Stimulated activated CD4-positive, alpha-beta T cell treated with anti-CD3 and anti-CD28 coated beads, TNF-alpha, amount 100 ng/mL, for 4 hours (primary cell): Measurements from ENCODE around the gene ZMIZ1.

Experiments used
- DNase-seq, 3 experiments: peaks; one replicate each; pipeline ENCODE4 v3.0.0-alpha.2; 2020; ENCODE audit warnings: low read depth in 3 of 3

ZMIZ1 gene

GRCh38 chr10:79356104-79356503, 287.3 kb downstream of the ZMIZ1 start:
- no peak for DNase-seq

- no peak for DNase-seq
Measured at GRCh38 chr10:79357180-79357579, 288.4 kb downstream of the ZMIZ1 start.

GRCh38 chr10:79358811-79359210, 290.0 kb downstream of the ZMIZ1 start:
- no peak for DNase-seq

DNA sequence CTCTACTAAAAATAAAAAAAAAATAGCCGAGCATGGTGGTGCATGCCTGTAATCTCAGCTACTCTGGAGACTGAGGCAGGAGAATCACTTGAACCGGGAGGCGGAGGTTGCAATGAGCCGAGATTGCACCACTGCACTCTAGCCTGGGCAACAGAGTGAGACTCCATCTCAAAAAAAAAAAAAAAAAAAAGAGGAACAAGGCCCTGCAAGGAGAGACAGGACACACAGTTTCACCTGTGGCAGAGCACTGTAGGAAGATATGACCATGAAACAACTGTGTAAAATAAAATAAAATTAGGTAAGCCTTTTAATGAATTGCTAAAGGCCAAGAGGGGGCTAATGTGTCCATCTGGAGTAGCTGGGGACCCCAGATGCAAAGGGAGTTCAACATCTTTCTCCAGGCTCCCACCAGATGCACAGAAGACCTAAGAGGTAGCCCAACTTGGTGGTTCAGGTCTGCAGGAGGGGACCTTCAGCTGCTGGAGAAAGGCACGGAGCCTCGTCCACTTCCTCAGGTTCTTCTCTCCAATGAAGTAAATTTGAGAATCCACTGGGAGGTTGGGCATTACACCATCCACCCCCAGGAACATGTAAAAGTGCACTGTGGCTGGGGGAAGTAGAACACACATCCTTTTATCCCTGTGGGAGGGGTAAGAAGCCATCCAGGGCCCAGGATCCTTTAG, 291.2 kb downstream of the ZMIZ1 start:
- no peak for DNase-seq

GRCh38 chr10:79360499-79361342, 292.0 kb downstream of the ZMIZ1 start:
- no peak for DNase-seq

DNA sequence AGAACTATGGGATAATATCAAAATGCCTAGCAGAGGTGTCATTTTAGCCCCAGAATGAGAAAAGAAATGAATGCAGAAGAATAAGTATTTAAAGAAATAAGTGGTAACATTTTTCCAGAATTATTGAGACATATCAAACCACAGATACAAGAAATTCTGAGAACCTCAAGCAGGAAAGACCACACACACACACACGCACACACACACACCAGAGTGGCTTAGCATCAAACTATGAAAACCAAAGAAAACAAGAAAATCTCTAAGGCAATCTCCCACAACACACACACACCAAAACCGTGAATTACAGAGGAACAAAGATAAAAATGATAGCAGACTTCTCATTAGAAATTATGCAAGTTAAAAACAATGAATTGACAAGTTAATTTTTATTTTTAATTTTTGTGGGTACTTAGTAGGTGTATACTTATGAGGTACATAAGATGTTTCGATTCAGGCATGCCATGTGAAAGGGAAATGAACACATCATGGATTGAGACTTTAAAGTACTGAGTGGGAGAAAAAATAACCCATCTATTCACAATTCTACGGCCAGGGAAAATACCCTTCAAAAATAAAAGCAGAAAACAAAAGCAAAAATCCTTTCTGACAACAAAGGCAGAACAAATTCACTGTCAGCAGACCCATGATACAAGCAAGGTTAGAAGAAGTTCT, 293.1 kb downstream of the ZMIZ1 start:
- no peak for DNase-seq
